C4-2B (cell line): ENCODE measurements around the gene MAP3K20.
"Not testable (repeated sequence)": the region's sequence is repeated elsewhere in the genome, so short reads cannot be mapped to it uniquely, and the experiment has no call there.

Experiments
- H3K27ac ChIP-seq: fragments of 450-650 bp; 2 replicates; pipeline ENCODE4 v1.5.1; 2017
- CTCF ChIP-seq: fragments of 450-650 bp; conservative IDR thresholded peaks from 2 replicates; pipeline ENCODE4 v1.5.1; 2017; ENCODE audit warnings: mild to moderate bottlenecking
- ZFX ChIP-seq: fragments of 450-650 bp; IDR thresholded peaks from 2 replicates; pipeline ENCODE4 v1.6.1; 2017

MAP3K20 gene

GRCh38 chr2:173251225-173251624, 175.6 kb downstream of the MAP3K20 start:
- no peak overlapping the region for H3K27ac ChIP-seq
- TF ChIP-seq CTCF (no peak), ZFX (no peak)

GRCh38 chr2:173252581-173252980, 176.9 kb downstream of the MAP3K20 start:
- no peak for TF ChIP-seq CTCF
- no peak for TF ChIP-seq ZFX
- no peak overlapping the region for H3K27ac ChIP-seq

- no peak overlapping the region for H3K27ac ChIP-seq
- TF ChIP-seq ZFX (no peak), CTCF (no peak)
Observed at GRCh38 chr2:173254659-173255058, 179.0 kb downstream of the MAP3K20 start.

GRCh38 chr2:173258701-173259100, 183.1 kb downstream of the MAP3K20 start:
- H3K27ac ChIP-seq = no peak overlapping the region
- TF ChIP-seq ZFX (no peak), CTCF (no peak)

GRCh38 chr2:173262356-173262755, 186.7 kb downstream of the MAP3K20 start:
- H3K27ac ChIP-seq = not testable (repeated sequence)

- TF ChIP-seq ZFX (no peak), CTCF (no peak)
- no peak overlapping the region for H3K27ac ChIP-seq
Observed at GRCh38 chr2:173264151-173264550, 188.5 kb downstream of the MAP3K20 start.

GRCh38 chr2:173264603-173265366, 189.1 kb downstream of the MAP3K20 start:
- H3K27ac ChIP-seq = no peak overlapping the region
- TF ChIP-seq CTCF = no peak
- TF ChIP-seq ZFX = no peak

GRCh38 chr2:173271135-173271534, 195.5 kb downstream of the MAP3K20 start:
- no peak overlapping the region for H3K27ac ChIP-seq
- TF ChIP-seq ZFX (no peak), CTCF (no peak)
